H1 (cell line): ENCODE results near the gene TEX11.

Source experiments
- GABPA ChIP-seq: IDR thresholded peaks from 2 replicates; pipeline ENCODE4 v1.6.1; 2011; ENCODE audit warnings: mild to moderate bottlenecking, low read length, moderate library complexity, borderline replicate concordance; ENCODE audit not compliant: insufficient read depth
- KDM4A ChIP-seq: IDR thresholded peaks from one replicate; pipeline ENCODE4 v1.7.1; 2012; ENCODE audit warnings: low read depth, mild to moderate bottlenecking, moderate library complexity, low read length, inconsistent platforms; ENCODE audit not compliant: severe bottlenecking
- POLR2A ChIP-seq, 2 experiments: IDR thresholded peaks; 1 replicate in 1 of 2; 2 replicates in 1 of 2; pipeline ENCODE4 v1.6.1; 2011; ENCODE audit warnings: low read depth in 2 of 2, low read length in 2 of 2, mild to moderate bottlenecking in 2 of 2; ENCODE audit errors: control extremely low read depth in 1 of 2
- POLR2AphosphoS5 ChIP-seq: IDR thresholded peaks from 2 replicates; pipeline ENCODE4 v1.6.1; 2011; ENCODE audit warnings: low read depth, low read length
- RAD21 ChIP-seq, 2 experiments: IDR thresholded peaks in 1 of 2; conservative IDR thresholded peaks in 1 of 2; 2 replicates each; pipeline ENCODE4 v1.6.1; 2011; ENCODE audit warnings: low read depth in 2 of 2, low read length in 2 of 2, improper control_type of control experiment in 1 of 2, inconsistent platforms in 1 of 2, mild to moderate bottlenecking in 1 of 2, moderate library complexity in 1 of 2

- no peak for TF ChIP-seq GABPA
- TF ChIP-seq POLR2AphosphoS5: no peak
- TF ChIP-seq KDM4A: no peak
- TF ChIP-seq RAD21 (IDR thresholded peaks at IDR 0.05 in 1 of 2, conservative IDR thresholded peaks at IDR 0.05 in 1 of 2; ENCODE audit: low read depth in 2 of 2, low read length in 2 of 2): no peak
- no peak for TF ChIP-seq POLR2A (IDR thresholded peaks at IDR 0.05; ENCODE audit: control extremely low read depth in 1 of 2, low read depth in 2 of 2, low read length in 2 of 2)
Observed at GRCh38 chrX:70498129-70498528, 410.4 kb downstream of the TEX11 start.
